HPDE6-E6E7 (cell line): ENCODE results near the gene TRRAP.
"Not testable (repeated sequence)": the region's sequence is repeated elsewhere in the genome, so short reads cannot be mapped to it uniquely, and the experiment has no call there.

Experiments used
- DNase-seq: peaks from one replicate; pipeline ENCODE4 v3.0.0; 2011; ENCODE audit warnings: missing footprints; ENCODE audit errors: extremely low spot score

The TRRAP gene

DNA sequence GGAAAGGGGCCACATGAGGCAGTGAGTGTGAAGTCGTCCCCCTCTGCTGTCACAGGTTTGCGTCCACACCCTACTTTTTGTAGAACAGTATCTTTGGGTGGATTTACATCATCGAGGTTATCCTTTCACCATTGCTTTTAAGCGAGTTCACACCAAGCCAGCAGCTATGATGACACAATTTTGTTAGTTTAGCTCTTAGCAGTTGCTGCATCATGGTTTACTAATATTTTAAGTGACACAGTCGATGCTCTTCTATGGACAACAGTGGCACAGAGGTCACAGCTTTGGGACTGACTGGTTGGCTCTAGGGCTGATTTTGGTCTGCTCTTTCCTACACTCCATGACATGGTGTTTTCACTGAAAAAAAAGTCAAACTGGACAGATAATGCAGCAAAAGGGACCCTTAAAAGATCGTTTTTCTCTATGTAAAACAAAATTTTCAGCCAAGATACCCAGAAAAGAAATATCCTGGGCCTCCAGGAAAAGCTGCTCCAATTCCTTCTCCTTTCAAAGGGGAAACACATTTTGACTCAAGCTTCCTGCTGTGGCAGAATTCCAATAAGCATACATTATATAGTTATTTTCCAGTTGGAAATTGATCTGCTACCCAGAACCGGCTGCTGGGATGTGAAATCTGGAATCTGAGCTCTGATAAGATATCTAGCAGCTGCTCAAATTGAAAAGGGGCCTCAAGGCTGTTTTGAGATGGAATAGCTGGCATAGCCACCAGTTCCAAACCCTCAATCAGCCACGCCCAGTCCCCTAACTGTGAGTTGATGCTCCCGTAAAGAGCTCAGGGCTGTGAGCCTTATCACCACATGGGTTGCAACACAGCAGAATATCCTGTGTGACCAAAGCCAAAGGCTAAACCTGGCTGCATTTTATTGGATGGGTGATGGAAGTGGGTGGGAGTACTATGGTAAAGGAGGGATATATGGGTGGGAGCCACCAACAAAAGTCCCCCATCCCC lies 151.4 kb downstream of the TRRAP start:
- no peak for DNase-seq

DNA sequence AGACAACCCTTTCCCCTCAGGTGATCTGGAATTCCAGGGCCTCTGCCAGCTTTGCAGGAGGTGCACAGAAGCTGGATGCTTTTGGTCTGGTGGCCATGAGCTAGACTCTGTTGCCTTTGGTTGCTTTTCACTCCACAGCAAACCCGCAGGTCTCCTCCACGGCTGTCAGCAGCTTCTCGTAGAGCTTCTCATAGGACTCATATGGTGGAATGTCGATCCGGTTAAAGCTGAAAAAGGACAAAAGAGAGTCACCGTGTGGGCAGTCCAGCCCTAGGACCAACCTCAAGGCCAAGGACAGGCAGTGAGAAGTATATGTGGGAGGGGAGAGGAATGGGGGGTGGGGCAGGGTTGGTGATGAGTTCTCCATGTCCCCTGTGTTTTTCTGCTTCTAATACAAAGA lies 152.1 kb downstream of the TRRAP start:
- DNase-seq: no peak

GRCh38 chr7:99030951-99031350 lies 152.6 kb downstream of the TRRAP start:
- no peak for DNase-seq

- no peak for DNase-seq
These were observed 153.2 kb downstream of the TRRAP start for GRCh38 chr7:99031496-99031895.

DNA sequence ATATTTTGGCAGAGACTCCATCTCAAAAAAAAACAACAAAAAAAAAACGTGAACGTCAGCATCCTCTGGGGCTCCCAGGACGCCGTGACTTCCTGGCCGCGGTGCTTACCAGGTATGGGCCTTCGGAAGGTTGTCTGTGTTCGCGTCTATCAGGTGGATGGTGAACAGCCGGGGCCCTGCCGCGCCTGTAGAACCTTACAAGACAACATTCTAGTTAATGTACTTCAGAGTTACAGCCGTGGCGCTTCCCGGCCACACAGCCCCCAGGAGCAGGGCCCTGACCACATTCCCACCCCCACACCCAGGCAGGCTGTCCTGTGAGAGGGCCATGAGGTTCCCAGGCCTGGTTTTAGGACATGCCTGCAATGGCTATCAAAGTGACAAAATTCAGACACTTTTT lies 154.6 kb downstream of the TRRAP start:
- DNase-seq: no peak

DNA sequence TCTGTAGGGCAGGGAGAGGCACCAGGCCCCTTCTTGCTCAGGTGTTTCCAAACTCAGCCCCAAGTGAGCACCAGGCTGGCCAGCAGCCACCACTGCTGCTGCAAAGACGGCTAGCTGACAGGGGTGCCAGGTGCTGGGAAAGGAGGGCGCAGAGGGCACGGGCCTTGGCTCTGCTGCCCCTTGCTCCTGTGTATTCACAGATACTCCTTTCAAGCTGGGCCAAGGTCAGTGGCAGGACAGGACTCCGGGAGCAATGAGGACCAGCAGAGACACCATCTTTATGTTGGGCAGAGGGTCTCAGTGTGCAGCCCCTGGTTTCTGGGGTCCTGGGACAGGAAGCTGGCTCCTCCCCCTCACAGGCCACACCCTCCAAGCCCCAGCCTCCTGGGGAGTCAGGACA lies 155.4 kb downstream of the TRRAP start:
- no peak for DNase-seq

- DNase-seq: no peak
These were observed 156.8 kb downstream of the TRRAP start for GRCh38 chr7:99034932-99035722.

- no peak for DNase-seq
These were observed 157.6 kb downstream of the TRRAP start for GRCh38 chr7:99035723-99036545.

DNA sequence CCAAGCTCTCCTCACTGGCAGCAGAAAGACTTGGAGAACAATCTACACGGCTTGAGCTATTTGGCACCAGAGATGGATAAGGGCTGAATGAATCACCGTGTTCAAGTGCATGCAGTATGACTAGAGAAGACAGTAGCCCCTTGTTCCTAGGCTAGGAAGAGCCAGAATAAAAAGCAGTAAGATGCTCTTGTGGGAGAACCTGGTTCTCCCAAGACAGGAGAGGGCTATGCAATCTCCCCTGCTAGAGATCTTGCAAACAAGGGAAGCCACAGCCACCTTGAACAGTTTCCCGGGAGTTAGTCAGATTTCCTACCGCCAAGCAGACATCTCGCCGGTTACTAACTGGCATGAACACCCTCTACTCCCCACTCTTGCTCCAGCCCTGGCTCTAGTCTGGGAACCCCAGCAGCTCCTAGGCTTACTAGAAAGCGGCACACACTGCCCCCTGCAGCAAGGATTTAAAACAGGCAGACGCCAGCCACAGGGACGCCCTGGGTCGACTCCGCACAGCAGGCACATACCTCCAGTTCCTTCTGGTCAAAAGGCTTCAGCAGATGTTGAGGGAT lies 158.3 kb downstream of the TRRAP start:
- no peak for DNase-seq

GRCh38 chr7:99037327-99037940 lies 159.1 kb downstream of the TRRAP start:
- DNase-seq: no peak

DNA sequence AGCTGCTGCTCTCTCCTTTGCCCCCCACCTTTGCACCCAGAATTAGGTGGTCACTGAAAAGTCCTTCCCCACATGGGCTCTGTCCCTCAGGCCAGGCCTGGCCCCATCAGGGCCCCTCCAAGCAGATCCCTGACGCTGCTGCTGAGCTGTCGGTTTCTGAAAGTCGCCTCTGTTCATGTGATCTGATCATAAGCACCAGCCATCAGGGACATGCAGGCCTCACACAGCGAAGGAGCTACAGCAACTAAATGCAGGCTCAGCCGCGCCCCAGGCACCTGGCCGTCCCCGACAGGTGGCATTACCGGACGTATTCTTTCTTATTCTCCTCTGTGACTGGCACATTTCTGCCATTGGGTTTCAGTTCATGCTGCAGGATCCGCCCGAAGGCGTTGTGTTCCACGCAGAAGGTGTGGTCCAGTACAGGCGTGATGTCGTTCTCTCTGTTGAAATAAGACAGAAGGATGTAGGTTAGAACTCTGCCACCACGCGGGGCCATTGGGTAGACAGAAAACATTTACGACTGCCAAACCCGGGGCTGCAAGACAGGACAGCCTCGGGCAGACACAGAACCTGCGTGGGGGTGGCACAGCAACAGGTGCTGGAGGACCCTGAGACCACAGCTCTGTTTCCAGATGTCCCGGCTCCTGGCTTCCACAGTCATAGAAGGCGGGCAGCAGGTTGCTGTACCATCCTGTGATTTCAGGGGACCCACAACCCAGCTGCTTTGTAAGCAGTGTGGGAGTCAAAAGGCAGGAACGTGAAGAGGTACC lies 159.9 kb downstream of the TRRAP start:
- no peak for DNase-seq

GRCh38 chr7:99039384-99039891 lies 161.1 kb downstream of the TRRAP start:
- no peak for DNase-seq

DNA sequence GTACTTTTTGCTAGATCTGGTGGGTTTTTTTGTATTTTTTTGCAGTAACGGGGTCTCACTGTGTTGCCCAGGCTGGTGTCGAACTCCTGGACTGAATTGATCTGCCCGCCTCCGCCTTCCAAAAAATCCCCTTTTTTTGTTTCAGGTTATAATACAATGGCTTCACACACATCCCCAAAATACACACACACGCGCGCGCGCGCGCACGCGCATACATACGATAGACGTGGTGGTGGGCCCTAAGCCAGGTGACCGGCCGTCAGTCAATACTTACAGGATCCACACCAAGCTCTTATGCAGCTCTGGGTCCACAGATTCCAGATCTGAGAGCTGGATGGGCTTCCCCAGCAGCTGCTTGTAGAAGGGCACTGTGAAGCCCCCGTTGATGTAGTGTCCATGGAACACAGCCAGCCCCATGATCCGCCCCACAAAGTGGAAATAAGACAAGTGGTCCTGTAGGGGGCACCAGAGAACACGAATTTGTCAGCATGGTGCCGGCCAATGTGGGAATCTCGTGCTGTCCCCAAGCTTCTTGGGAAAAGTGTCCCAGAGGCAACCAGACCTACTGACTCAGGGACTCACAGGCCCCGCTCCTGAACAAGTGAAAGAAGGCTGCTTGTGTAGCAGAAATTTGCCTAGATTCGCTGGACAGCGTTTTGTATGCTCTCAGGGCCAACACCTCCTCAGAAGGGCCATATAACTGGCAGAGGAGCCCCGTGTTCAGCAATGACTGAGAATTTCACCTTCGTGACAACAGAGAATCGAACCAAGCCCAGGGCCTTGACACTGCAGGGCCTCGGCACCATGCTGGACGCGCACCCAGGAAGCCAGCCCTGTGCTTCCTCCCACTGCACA lies 162.0 kb downstream of the TRRAP start:
- DNase-seq: peak; percentile 64

GRCh38 chr7:99041526-99041925 lies 163.2 kb downstream of the TRRAP start:
- DNase-seq: no peak

DNA sequence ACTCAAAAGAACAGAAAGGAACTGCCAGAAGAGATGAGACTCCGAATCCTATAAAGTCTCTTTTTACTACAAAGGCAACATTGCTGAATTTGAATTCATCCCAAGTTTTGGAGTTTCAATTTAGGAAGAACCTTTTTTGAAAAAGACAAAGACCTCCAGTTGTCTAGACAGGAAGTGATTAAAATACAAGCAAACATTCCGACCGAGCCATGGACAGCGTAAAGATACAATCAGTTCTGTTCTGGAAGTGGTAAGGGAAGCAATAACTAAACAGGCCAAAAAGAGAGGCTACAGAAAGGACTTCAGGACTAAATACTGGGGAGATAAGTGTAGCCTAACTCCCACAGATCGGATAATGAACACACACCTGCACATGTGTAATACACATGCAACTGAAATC lies 164.6 kb downstream of the TRRAP start:
- DNase-seq: no peak

DNA sequence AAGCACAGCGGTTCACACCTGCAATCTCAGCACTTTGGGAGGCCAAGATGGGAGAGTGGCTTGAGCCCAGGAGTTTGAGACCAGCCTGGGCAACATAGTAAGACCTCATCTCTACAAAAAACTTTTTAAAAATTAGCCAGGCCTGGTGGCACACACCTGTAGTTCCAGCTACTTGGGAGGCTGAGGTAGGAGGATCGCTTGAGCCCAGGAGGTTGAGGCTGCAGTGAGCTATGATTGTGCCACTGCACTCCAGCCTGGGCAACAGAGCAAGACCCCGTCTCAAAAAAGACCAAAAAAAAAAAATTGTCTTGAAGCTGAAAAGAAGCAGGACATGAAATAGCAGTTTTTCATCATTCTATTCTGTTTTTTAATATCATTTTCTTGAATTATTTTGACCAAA lies 166.5 kb downstream of the TRRAP start:
- DNase-seq: not testable (repeated sequence)

- DNase-seq: not testable (repeated sequence)
These were observed 167.9 kb downstream of the TRRAP start for GRCh38 chr7:99046262-99046661.

DNA sequence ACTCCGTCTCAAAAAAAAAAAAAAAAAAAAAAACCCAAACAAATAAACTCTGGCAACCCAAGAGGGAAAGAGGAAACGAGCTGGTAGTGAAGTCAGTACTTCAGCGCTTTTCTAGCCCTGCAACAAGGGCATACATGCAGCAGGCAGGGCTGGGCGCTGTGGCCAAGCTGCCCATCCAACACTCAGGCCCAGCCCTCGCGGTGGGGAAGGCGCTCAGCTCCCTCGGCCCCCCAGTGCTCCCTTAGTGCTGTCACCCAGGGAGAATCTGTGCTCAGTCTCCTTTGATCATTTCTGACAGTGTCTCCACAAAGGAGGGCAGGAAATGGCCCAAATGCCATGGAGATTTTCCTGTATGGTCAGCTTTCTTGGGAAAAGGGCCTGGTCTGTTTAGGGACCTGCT lies 168.4 kb downstream of the TRRAP start:
- no peak for DNase-seq

DNA sequence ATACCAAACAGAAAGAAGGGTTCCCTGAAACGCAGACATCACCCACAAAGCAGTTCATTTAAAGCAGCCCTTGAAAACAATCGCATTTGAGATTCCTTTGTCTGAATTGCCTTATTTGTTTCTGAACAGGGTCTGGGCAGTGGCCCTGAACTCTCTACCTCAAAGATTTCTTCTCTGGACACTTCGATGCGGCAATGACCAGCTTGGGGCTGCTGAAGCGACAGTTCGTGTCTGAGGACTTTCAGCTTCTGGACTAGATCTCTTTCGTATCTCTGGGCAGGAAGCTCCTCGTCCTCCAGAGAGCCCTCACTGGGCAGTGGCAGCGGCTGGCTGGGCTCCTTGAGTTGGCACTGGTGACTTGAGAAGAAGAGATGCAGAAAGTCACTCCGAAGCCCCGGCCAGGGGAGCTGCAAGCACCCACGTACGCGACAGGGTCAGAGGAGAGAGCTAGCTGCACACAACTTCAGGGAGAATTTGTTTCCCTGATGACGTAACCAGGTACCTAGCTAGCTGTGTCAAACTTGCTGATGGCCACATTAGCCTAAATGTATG lies 169.3 kb downstream of the TRRAP start:
- DNase-seq: no peak
